Erythroblast (primary cell): ENCODE results near the gene FAM149B1.

Source experiments
- DNase-seq, 2 experiments: peaks; one replicate each; lab custom pipeline; 2025; lab: John Stamatoyannopoulos, UW
- GATA1 ChIP-seq: IDR thresholded peaks from 2 replicates; pipeline ENCODE4 v1.6.1; 2011; ENCODE audit warnings: low read depth, mild to moderate bottlenecking, control low read depth, low read length, moderate library complexity
- POLR2A ChIP-seq: IDR thresholded peaks from 2 replicates; pipeline ENCODE4 v1.6.1; 2011; ENCODE audit warnings: mild to moderate bottlenecking, low read length

FAM149B1 gene

GRCh38 chr10:73209705-73210104 is 41.8 kb downstream of the FAM149B1 start:
- no peak for DNase-seq
- no peak for TF ChIP-seq POLR2A
- TF ChIP-seq GATA1 = no peak

- DNase-seq = no peak
- TF ChIP-seq GATA1 (no peak), POLR2A (no peak)
Observed at GRCh38 chr10:73210395-73211105, 42.6 kb downstream of the FAM149B1 start.

GRCh38 chr10:73211106-73211811 is 43.3 kb downstream of the FAM149B1 start:
- TF ChIP-seq POLR2A = no peak
- no peak for DNase-seq

GRCh38 chr10:73215749-73216148 is 47.8 kb downstream of the FAM149B1 start:
- TF ChIP-seq POLR2A (no peak), GATA1 (no peak)
- no peak for DNase-seq

- no peak for DNase-seq
- no peak for TF ChIP-seq POLR2A
- TF ChIP-seq GATA1 = no peak
Observed at GRCh38 chr10:73217628-73218027, 49.7 kb downstream of the FAM149B1 start.

GRCh38 chr10:73218431-73219191 is 50.7 kb downstream of the FAM149B1 start:
- TF ChIP-seq POLR2A (no peak), GATA1 (no peak)
- DNase-seq = peak; percentile 51 to 52

GRCh38 chr10:73219384-73219783 is 51.5 kb downstream of the FAM149B1 start:
- DNase-seq = no peak
- TF ChIP-seq GATA1 (no peak), POLR2A (no peak)

- TF ChIP-seq GATA1 (no peak), POLR2A (no peak)
- DNase-seq = no peak
Observed at GRCh38 chr10:73220989-73221388, 53.1 kb downstream of the FAM149B1 start.

- DNase-seq = no peak
- TF ChIP-seq GATA1 = no peak
- TF ChIP-seq POLR2A = no peak
Observed at GRCh38 chr10:73225518-73225917, 57.6 kb downstream of the FAM149B1 start.

GRCh38 chr10:73226663-73227062 is 58.7 kb downstream of the FAM149B1 start:
- no peak for TF ChIP-seq POLR2A
- DNase-seq = no peak

- DNase-seq = no peak
- TF ChIP-seq POLR2A (no peak), GATA1 (no peak)
Observed at GRCh38 chr10:73228247-73228646, 60.3 kb downstream of the FAM149B1 start.

GRCh38 chr10:73229567-73229966 is 61.6 kb downstream of the FAM149B1 start:
- DNase-seq = no peak
- TF ChIP-seq GATA1 (no peak), POLR2A (no peak)

- TF ChIP-seq POLR2A = no peak
- peak; percentile 60 to 61 for DNase-seq
Observed at GRCh38 chr10:73232887-73233286, 65.0 kb downstream of the FAM149B1 start.

- TF ChIP-seq POLR2A = no peak
- no peak for TF ChIP-seq GATA1
Observed at GRCh38 chr10:73233883-73234282, 66.0 kb downstream of the FAM149B1 start.

GRCh38 chr10:73234695-73235094 is 66.8 kb downstream of the FAM149B1 start:
- TF ChIP-seq GATA1 = no peak
- no peak for TF ChIP-seq POLR2A
- no peak for DNase-seq

More at GRCh38 chr10:73233883-73234282, 66.0 kb downstream of the FAM149B1 start:
- no peak for DNase-seq
